ENCODE measurements around the gene AREG. TPM values are rescaled to one million over a fixed set of nuclear protein-coding genes. Genes with fewer than 3 reads are reported as not detected.

Gene AREG
- total RNA-seq, 1 experiment from 2014 or later = not detected

- DNase-seq (ENCODE audit: low spot score) = no peak
Observed at GRCh38 chr4:74431113-74431826, 13.7 kb upstream of the AREG start.

- DNase-seq (ENCODE audit: low spot score) = no peak
Observed at GRCh38 chr4:74433043-74433442, 11.9 kb upstream of the AREG start.

GRCh38 chr4:74433541-74434172, 11.3 kb upstream of the AREG start:
- DNase-seq (ENCODE audit: low spot score) = no peak

GRCh38 chr4:74435296-74435695, 9.6 kb upstream of the AREG start:
- no peak for DNase-seq (ENCODE audit: low spot score)

- DNase-seq (ENCODE audit: low spot score) = no peak
Observed at GRCh38 chr4:74437866-74438265, 7.1 kb upstream of the AREG start.

- no peak for DNase-seq (ENCODE audit: low spot score)
Observed at GRCh38 chr4:74438661-74439060, 6.3 kb upstream of the AREG start.

- no peak for DNase-seq (ENCODE audit: low spot score)
Observed at GRCh38 chr4:74439952-74440351, 5.0 kb upstream of the AREG start.

GRCh38 chr4:74440356-74440755, 4.6 kb upstream of the AREG start:
- no peak for DNase-seq (ENCODE audit: low spot score)

GRCh38 chr4:74441744-74442143, 3.2 kb upstream of the AREG start:
- DNase-seq (ENCODE audit: low spot score) = no peak

GRCh38 chr4:74446193-74446868, 1.4 kb downstream of the AREG start:
- peak; percentile 35 for DNase-seq (ENCODE audit: low spot score)

GRCh38 chr4:74446896-74447295, 2.0 kb downstream of the AREG start:
- no peak for DNase-seq (ENCODE audit: low spot score)

GRCh38 chr4:74447636-74448233, 2.8 kb downstream of the AREG start:
- DNase-seq (ENCODE audit: low spot score) = no peak

GRCh38 chr4:74449571-74450297, 4.8 kb downstream of the AREG start:
- peak; percentile 9 for DNase-seq (ENCODE audit: low spot score)

- no peak for DNase-seq (ENCODE audit: low spot score)
Observed at GRCh38 chr4:74450298-74450683, 5.4 kb downstream of the AREG start.

- peak; percentile 76 for DNase-seq (ENCODE audit: low spot score)
Observed at GRCh38 chr4:74451214-74451661, 6.3 kb downstream of the AREG start.

GRCh38 chr4:74453037-74453635, 8.2 kb downstream of the AREG start:
- DNase-seq (ENCODE audit: low spot score) = no peak

GRCh38 chr4:74453829-74454742, 9.2 kb downstream of the AREG start:
- no peak for DNase-seq (ENCODE audit: low spot score)

GRCh38 chr4:74455361-74456055, 10.6 kb downstream of the AREG start:
- no peak for DNase-seq (ENCODE audit: low spot score)

GRCh38 chr4:74456056-74456744, 11.3 kb downstream of the AREG start:
- DNase-seq (ENCODE audit: low spot score) = no peak

All from A172 (cell line).